HL-60 (cell line): ENCODE measurements around the gene CCDC134.

ENCODE experiments used
- CTCF ChIP-seq: IDR thresholded peaks from one replicate; pipeline ENCODE4 v1.5.1; 2011; ENCODE audit warnings: low read length, control low read depth, inconsistent platforms; ENCODE audit not compliant: insufficient read depth
- GABPA ChIP-seq: IDR thresholded peaks from 2 replicates; pipeline ENCODE4 v1.6.1; 2012; ENCODE audit warnings: low read depth
- POLR2AphosphoS5 ChIP-seq: IDR thresholded peaks from 2 replicates; pipeline ENCODE4 v1.6.1; 2012; ENCODE audit warnings: low read depth
- REST ChIP-seq: IDR thresholded peaks from 2 replicates; pipeline ENCODE4 v1.6.1; 2012; ENCODE audit warnings: low read depth; ENCODE audit not compliant: insufficient replicate concordance
- SPI1 ChIP-seq: IDR thresholded peaks from 2 replicates; pipeline ENCODE4 v1.6.1; 2012; ENCODE audit warnings: low read depth, mild to moderate bottlenecking, borderline replicate concordance

GRCh38 chr22:41816871-41817270, 16.4 kb downstream of the CCDC134 start:
- TF ChIP-seq CTCF (no peak), POLR2AphosphoS5 (no peak), REST (no peak), GABPA (no peak), SPI1 (no peak)
